Hepatic stellate cell (primary cell): ENCODE data around the gene GPRC5B.
A peak's percentile ranks its signal among the peaks of the same experiment; 100 is the strongest.

ENCODE experiments used
- DNase-seq: peaks from one replicate; pipeline ENCODE4 v3.0.0; 2011; ENCODE audit warnings: low spot score

GPRC5B gene

GRCh38 chr16:19810817-19811731 is 73.6 kb downstream of the GPRC5B start:
- peak; percentile 54 for DNase-seq

GRCh38 chr16:19809693-19810092 is 75.0 kb downstream of the GPRC5B start:
- no peak for DNase-seq

- no peak for DNase-seq
Observed at GRCh38 chr16:19809121-19809635, 75.5 kb downstream of the GPRC5B start.

GRCh38 chr16:19808061-19808641 is 76.5 kb downstream of the GPRC5B start:
- no peak for DNase-seq
